GM19023 (cell line): ENCODE results near the gene CD44.

Experiments
- ATAC-seq: cut with Tn5 transposase; IDR thresholded peaks from one replicate; pipeline ENCODE4 v1.9.1; 2021; ENCODE audit warnings: mild to moderate bottlenecking, moderate library complexity; ENCODE audit not compliant: unreplicated experiment

Gene CD44

GRCh38 chr11:35136311-35136710, 2.7 kb upstream of the CD44 start:
- no peak for ATAC-seq

- no peak for ATAC-seq
These were observed 913 bp upstream of the CD44 start for GRCh38 chr11:35138058-35138457.

GRCh38 chr11:35138606-35138942, 397 bp upstream of the CD44 start:
- ATAC-seq, result no peak

- ATAC-seq, result no peak
These were observed 831 bp downstream of the CD44 start for GRCh38 chr11:35139722-35140282.

GRCh38 chr11:35141071-35141470, 2.1 kb downstream of the CD44 start:
- ATAC-seq, result no peak

- ATAC-seq, result no peak
These were observed 2.6 kb downstream of the CD44 start for GRCh38 chr11:35141571-35141971.

GRCh38 chr11:35142481-35143075, 3.6 kb downstream of the CD44 start:
- ATAC-seq, result no peak

- ATAC-seq, result no peak
These were observed 4.5 kb downstream of the CD44 start for GRCh38 chr11:35143297-35144135.

- ATAC-seq, result peak; percentile 47
These were observed 5.3 kb downstream of the CD44 start for GRCh38 chr11:35144136-35144741.

GRCh38 chr11:35144806-35145205, 5.8 kb downstream of the CD44 start:
- ATAC-seq, result no peak

GRCh38 chr11:35145271-35145670, 6.3 kb downstream of the CD44 start:
- ATAC-seq, result peak; percentile 60

- ATAC-seq, result peak; percentile 38
These were observed 7.1 kb downstream of the CD44 start for GRCh38 chr11:35146074-35146521.

GRCh38 chr11:35146711-35147110, 7.7 kb downstream of the CD44 start:
- ATAC-seq, result no peak

- ATAC-seq, result no peak
These were observed 8.3 kb downstream of the CD44 start for GRCh38 chr11:35147235-35147634.

GRCh38 chr11:35148163-35148837, 9.3 kb downstream of the CD44 start:
- ATAC-seq, result no peak

- ATAC-seq, result no peak
These were observed 11.5 kb downstream of the CD44 start for GRCh38 chr11:35150454-35150853.

GRCh38 chr11:35151241-35151640, 12.3 kb downstream of the CD44 start:
- no peak for ATAC-seq

GRCh38 chr11:35151683-35152280, 12.8 kb downstream of the CD44 start:
- ATAC-seq, result no peak

- no peak for ATAC-seq
These were observed 13.6 kb downstream of the CD44 start for GRCh38 chr11:35152575-35152974.

GRCh38 chr11:35153280-35153679, 14.3 kb downstream of the CD44 start:
- no peak for ATAC-seq

- ATAC-seq, result no peak
These were observed 16.0 kb downstream of the CD44 start for GRCh38 chr11:35154952-35155351.
